ENCODE measurements around the gene MIR17HG. TPM values are rescaled to one million over a fixed set of nuclear protein-coding genes. Genes with fewer than 3 reads are reported as not detected.

The MIR17HG gene
- total RNA-seq, 2 donors from 2014 or later = 22.8 to 23.0 TPM

DNA sequence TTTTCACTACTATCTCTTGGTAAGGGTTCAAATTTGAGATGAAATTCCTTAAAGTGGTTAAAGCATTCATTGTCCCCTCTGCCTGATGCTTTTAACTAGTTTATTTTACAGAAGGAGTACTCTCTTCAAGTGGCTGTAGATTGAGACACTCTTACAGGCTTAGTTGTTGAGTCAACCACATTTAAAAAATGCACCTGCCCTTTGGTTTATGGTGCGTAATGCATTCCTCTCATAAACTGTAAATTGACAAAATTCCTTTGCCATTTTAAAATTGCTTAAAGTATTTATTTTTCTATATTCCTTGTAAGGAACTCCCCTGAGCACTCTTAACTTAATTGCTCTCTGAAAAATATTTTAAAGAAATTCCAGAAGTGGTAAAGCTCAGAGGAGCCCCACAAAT lies 50.1 kb downstream of the MIR17HG start:
- Histone ChIP-seq H3K9me3 (ENCODE audit: control insufficient read depth, low read length) (no peaks in the 10 kb centered on the region), H3K27ac (ENCODE audit: low read depth, low read length) (no peak overlapping the region), H3K4me3 (ENCODE audit: low read length) (peak overlapping the region; percentile 59), H3K36me3 (ENCODE audit: control insufficient read depth, insufficient read depth, low read length) (no peaks in the 10 kb centered on the region), H3K27me3 (ENCODE audit: control insufficient read depth, insufficient read depth, low read length, poor library complexity, severe bottlenecking) (peaks cover 80% of the 10 kb centered on the region), H3K9ac (ENCODE audit: extremely low read depth, low read length, poor library complexity, severe bottlenecking) (no peak overlapping the region), H3K4me1 (ENCODE audit: control insufficient read depth, insufficient read depth, low read length) (no peaks in the 10 kb centered on the region)
- TF ChIP-seq, protein P1, sequence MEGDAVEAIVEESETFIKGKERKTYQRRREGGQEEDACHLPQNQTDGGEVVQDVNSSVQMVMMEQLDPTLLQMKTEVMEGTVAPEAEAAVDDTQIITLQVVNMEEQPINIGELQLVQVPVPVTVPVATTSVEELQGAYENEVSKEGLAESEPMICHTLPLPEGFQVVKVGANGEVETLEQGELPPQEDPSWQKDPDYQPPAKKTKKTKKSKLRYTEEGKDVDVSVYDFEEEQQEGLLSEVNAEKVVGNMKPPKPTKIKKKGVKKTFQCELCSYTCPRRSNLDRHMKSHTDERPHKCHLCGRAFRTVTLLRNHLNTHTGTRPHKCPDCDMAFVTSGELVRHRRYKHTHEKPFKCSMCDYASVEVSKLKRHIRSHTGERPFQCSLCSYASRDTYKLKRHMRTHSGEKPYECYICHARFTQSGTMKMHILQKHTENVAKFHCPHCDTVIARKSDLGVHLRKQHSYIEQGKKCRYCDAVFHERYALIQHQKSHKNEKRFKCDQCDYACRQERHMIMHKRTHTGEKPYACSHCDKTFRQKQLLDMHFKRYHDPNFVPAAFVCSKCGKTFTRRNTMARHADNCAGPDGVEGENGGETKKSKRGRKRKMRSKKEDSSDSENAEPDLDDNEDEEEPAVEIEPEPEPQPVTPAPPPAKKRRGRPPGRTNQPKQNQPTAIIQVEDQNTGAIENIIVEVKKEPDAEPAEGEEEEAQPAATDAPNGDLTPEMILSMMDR (conservative IDR thresholded peaks at IDR 0.05) = no peak
- no peak for DNase-seq
- Mint-ChIP-seq H3K36me3 (ENCODE audit: low read depth) (no peaks in the 10 kb centered on the region), H3K4me1 (peaks cover 4% of the 10 kb centered on the region), H3K4me3 (no peak overlapping the region), H3K9me3 (no peaks in the 10 kb centered on the region), H3K27me3 (ENCODE audit: insufficient read depth) (peaks cover 80% of the 10 kb centered on the region), H3K27ac (no peak overlapping the region)
- WGBS, 2 experiments (ENCODE audit: insufficient coverage in 1 of 2, insufficient read length in 1 of 2) = 100% methylated on average over 1 of the region's 1 CpG

DNA sequence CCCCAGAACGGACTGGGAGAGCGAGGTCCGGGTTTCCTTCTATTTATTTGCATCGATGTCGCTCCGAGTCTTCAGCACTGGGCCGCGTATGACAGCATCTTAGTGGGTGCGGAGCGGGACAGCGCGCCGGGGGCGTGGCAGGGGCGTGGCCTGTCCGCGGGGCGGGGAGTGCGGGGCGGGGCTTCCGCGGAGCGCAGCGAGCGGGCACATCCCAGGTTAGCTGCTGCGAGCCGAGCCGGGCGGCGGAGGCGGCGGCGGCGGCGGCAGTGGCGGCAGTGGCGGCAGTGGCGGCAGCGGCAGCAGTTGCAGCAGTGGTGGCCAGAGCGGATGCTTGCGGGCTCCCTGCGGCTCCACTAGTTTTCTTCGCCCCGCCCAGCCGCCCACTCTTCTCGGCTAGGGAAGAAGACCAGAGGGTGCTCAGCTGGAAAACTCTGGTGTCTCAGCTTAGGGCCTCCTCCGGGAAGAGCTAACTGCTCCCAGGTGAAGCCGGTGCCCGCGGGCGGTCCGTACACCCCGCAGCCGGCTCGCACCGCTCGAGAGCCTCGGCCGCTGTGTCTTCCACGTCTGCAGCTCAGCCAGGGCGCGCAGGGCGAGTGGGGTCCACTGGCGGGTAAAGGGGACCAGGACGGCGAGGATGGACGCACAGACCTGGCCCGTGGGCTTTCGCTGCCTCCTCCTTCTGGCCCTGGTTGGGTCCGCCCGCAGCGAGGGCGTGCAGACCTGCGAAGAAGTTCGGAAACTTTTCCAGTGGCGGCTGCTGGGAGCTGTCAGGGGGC lies 51.1 kb downstream of the MIR17HG start, which contains the start of gene GPC5:
TSS of gene GPC5 (plus strand) at position 209 of the 776 bp plus-strand sequence.
- peaks cover 80% of the 10 kb centered on the region for H3K27me3 Mint-ChIP-seq (ENCODE audit: insufficient read depth)
- peaks cover 4% of the 10 kb centered on the region for H3K4me1 Mint-ChIP-seq
- Histone ChIP-seq H3K27ac (ENCODE audit: low read depth, low read length) (no peak within 1 kb of the TSS), H3K36me3 (ENCODE audit: control insufficient read depth, insufficient read depth, low read length) (no peaks in the 10 kb centered on the region), H3K27me3 (ENCODE audit: control insufficient read depth, insufficient read depth, low read length, poor library complexity, severe bottlenecking) (peaks cover 85% of the 10 kb centered on the region), H3K9me3 (ENCODE audit: control insufficient read depth, low read length) (no peaks in the 10 kb centered on the region), H3K4me1 (ENCODE audit: control insufficient read depth, insufficient read depth, low read length) (no peaks in the 10 kb centered on the region), H3K4me3 (ENCODE audit: low read length) (peak within 1 kb of the TSS; percentile 78), H3K9ac (ENCODE audit: extremely low read depth, low read length, poor library complexity, severe bottlenecking) (no peak within 1 kb of the TSS)
- no peak within 1 kb of the TSS for H3K27ac Mint-ChIP-seq
- DNase-seq = peak; percentile 96
- peak within 1 kb of the TSS; percentile 61 for H3K4me3 Mint-ChIP-seq
- WGBS, 2 experiments (ENCODE audit: insufficient coverage in 1 of 2, insufficient read length in 1 of 2) = 1% methylated on average over 22 to 76 of the region's 76 CpGs
- TF ChIP-seq, protein P1 (conservative IDR thresholded peaks at IDR 0.05) = no peak
- H3K36me3 Mint-ChIP-seq (ENCODE audit: low read depth) = no peaks in the 10 kb centered on the region
- no peaks in the 10 kb centered on the region for H3K9me3 Mint-ChIP-seq

DNA sequence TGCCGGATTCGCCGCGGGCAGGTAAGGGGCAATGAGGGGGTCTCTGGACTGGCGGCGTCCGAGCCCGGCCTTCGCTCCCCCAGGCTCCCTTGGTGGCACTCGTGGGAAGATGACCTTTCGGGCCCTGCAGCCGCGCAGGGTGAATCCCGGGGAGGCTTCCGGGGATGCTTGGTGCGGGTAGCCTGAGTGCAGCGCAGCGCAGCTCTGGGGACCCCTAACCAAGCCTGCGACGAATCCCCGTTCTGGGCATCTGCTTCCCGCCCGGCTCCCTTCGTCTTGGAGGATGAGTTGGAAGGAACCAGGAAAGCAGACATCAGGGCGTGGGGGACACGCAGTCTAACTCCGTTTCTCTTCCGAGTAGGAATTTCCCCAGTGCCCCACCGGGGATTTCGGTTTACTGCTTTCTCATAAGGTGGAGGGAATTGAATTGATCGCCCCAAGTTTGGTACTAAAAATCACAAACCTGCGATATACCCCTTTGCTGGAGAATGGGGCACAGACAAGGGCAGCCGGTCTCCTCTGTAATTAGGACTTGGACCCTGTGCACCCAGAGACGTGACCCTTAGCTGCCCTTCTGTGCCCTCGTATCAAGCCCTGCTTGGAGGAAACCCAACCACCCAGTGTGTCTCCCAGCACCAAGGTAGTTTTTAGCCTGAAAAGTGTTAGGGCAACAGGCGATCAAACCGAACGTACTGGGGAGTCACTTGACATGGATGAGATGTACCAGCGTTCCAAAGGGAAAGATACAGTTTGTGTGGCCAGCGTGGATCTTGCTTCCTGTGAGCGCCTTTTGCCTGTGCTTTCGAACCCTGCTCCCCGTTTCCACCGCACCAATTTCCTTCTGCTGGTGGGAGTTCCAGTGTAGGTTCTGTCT lies 51.9 kb downstream of the MIR17HG start:
- no peak overlapping the region for H3K27ac Mint-ChIP-seq
- H3K4me1 ChIP-seq (ENCODE audit: control insufficient read depth, insufficient read depth, low read length) = no peaks in the 10 kb centered on the region
- peaks cover 74% of the 10 kb centered on the region for H3K27me3 Mint-ChIP-seq (ENCODE audit: insufficient read depth)
- H3K9me3 ChIP-seq (ENCODE audit: control insufficient read depth, low read length) = no peaks in the 10 kb centered on the region
- H3K36me3 ChIP-seq (ENCODE audit: control insufficient read depth, insufficient read depth, low read length) = no peaks in the 10 kb centered on the region
- no peak overlapping the region for H3K27ac ChIP-seq (ENCODE audit: low read depth, low read length)
- H3K36me3 Mint-ChIP-seq (ENCODE audit: low read depth) = no peaks in the 10 kb centered on the region
- no peak overlapping the region for H3K9ac ChIP-seq (ENCODE audit: extremely low read depth, low read length, poor library complexity, severe bottlenecking)
- H3K4me3 Mint-ChIP-seq = peak overlapping the region; percentile 61
- H3K9me3 Mint-ChIP-seq = no peaks in the 10 kb centered on the region
- no peak for DNase-seq
- peaks cover 4% of the 10 kb centered on the region for H3K4me1 Mint-ChIP-seq
- peak overlapping the region; percentile 78 for H3K4me3 ChIP-seq (ENCODE audit: low read length)
- peaks cover 84% of the 10 kb centered on the region for H3K27me3 ChIP-seq (ENCODE audit: control insufficient read depth, insufficient read depth, low read length, poor library complexity, severe bottlenecking)
- TF ChIP-seq, protein P1 (conservative IDR thresholded peaks at IDR 0.05) = no peak
- WGBS, 2 experiments (ENCODE audit: insufficient coverage in 1 of 2, insufficient read length in 1 of 2) = 39 to 86% methylated on average over 14 to 44 of the region's 44 CpGs
